ENCODE measurements around the gene IL17RD.

GRCh38 chr3:57097536-57097935 is 67.6 kb downstream of the IL17RD start:
- no peak for TF ChIP-seq ZNF274 (CRISPR knock-in tag; IDR thresholded peaks at IDR 0.05)
- TF ChIP-seq TCF7 (IDR thresholded peaks at IDR 0.05; ENCODE audit: low read depth), result no peak
- TF ChIP-seq, protein P1, sequence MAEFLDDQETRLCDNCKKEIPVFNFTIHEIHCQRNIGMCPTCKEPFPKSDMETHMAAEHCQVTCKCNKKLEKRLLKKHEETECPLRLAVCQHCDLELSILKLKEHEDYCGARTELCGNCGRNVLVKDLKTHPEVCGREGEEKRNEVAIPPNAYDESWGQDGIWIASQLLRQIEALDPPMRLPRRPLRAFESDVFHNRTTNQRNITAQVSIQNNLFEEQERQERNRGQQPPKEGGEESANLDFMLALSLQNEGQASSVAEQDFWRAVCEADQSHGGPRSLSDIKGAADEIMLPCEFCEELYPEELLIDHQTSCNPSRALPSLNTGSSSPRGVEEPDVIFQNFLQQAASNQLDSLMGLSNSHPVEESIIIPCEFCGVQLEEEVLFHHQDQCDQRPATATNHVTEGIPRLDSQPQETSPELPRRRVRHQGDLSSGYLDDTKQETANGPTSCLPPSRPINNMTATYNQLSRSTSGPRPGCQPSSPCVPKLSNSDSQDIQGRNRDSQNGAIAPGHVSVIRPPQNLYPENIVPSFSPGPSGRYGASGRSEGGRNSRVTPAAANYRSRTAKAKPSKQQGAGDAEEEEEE (CRISPR knock-in tag; IDR thresholded peaks at IDR 0.05; ENCODE audit: borderline replicate concordance), result no peak
- TF ChIP-seq TFDP1 (CRISPR knock-in tag; IDR thresholded peaks at IDR 0.05; ENCODE audit: borderline replicate concordance), result no peak
- no peak for TF ChIP-seq ZNF432 (CRISPR knock-in tag; IDR thresholded peaks at IDR 0.05; ENCODE audit: borderline replicate concordance)

Measured in HepG2 (cell line).